Astrocyte (in vitro differentiated cells and primary cell): ENCODE data around the gene PCBP3.

Experiments used
- CTCF ChIP-seq: IDR thresholded peaks from 2 replicates; pipeline ENCODE4 v1.5.1; 2011; ENCODE audit warnings: low read depth, mild to moderate bottlenecking, inconsistent platforms, low read length, moderate library complexity; ENCODE audit not compliant: insufficient read depth
- EZH2 ChIP-seq: IDR thresholded peaks from 2 replicates; pipeline ENCODE4 v1.6.1; 2012; ENCODE audit warnings: mild to moderate bottlenecking, low read length, inconsistent platforms; ENCODE audit not compliant: insufficient read depth

- TF ChIP-seq CTCF (no peak), EZH2 (no peak)
Measured at GRCh38 chr21:45959182-45959581, 315.7 kb downstream of the PCBP3 start.
